IMR-90 (cell line): ENCODE results near the gene C19orf73. TPM values are rescaled to one million over a fixed set of nuclear protein-coding genes. Genes with fewer than 3 reads are reported as not detected.

ENCODE experiments used
- ATAC-seq: fragments of 200-7000 bp; cut with Tn5 transposase; 2 replicates; pipeline ENCODE4 v1.9.1; 2020; ENCODE audit warnings: low read depth, mild to moderate bottlenecking, moderate library complexity
- BruUV-seq: library from RNA; stranded (reverse); fragments of 400-500 nt; replicated peaks from 2 replicates; lab custom pipeline; 2021; lab: Mats Ljungman, UMichigan
- CTCF ChIA-PET: fragments of 300-600 bp; formaldehyde crosslinking; extraction: SDS; loops from one replicate; lab custom pipeline; 2021; ENCODE audit warnings: antibody characterized with exemption; lab: Yijun Ruan, JAX
- POLR2A ChIA-PET: fragments of 300-600 bp; sonication (Branson Sonifier 250); formaldehyde crosslinking; loops from one replicate; lab custom pipeline; 2022; ENCODE audit warnings: antibody characterized with exemption; ENCODE audit not compliant: unreplicated experiment; lab: Charles Lee
- DNase-seq: peaks from one replicate; pipeline ENCODE4 v3.0.0; 2013
- H2AFZ ChIP-seq: replicated peaks from 2 replicates; pipeline ENCODE3; 2013; ENCODE audit warnings: low read length, mild to moderate bottlenecking; ENCODE audit not compliant: poor library complexity
- H2AK5ac ChIP-seq: 2 replicates; pipeline ENCODE4 v1.6.1; 2013; ENCODE audit warnings: low read depth, low read length, inconsistent platforms
- H2AK9ac ChIP-seq: replicated peaks from 2 replicates; pipeline ENCODE3; 2013; ENCODE audit warnings: mild to moderate bottlenecking, low read depth, low read length, moderate library complexity; ENCODE audit not compliant: poor library complexity
- H2BK120ac ChIP-seq: 2 replicates; pipeline ENCODE4 v1.6.1; 2013; ENCODE audit warnings: low read depth, low read length, inconsistent platforms
- H2BK15ac ChIP-seq: 3 replicates; pipeline ENCODE4 v1.6.1; 2013; ENCODE audit warnings: low read depth, low read length, inconsistent platforms
- H2BK20ac ChIP-seq: 2 replicates; pipeline ENCODE4 v1.6.1; 2013; ENCODE audit warnings: low read depth, mild to moderate bottlenecking, inconsistent platforms, low read length, moderate library complexity
- H2BK5ac ChIP-seq: 2 replicates; pipeline ENCODE4 v1.6.1; 2013; ENCODE audit warnings: mild to moderate bottlenecking, low read depth, low read length, inconsistent platforms; ENCODE audit not compliant: poor library complexity, severe bottlenecking
- H3K14ac ChIP-seq: replicated peaks from 2 replicates; pipeline ENCODE4 v1.6.1; 2013; ENCODE audit warnings: low read depth, low read length, inconsistent platforms
- H3K18ac ChIP-seq: 2 replicates; pipeline ENCODE4 v1.6.1; 2013; ENCODE audit warnings: low read depth, low read length, control low read depth
- H3K23ac ChIP-seq: 2 replicates; pipeline ENCODE4 v1.6.1; 2013; ENCODE audit warnings: low read depth, low read length, inconsistent platforms
- H3K27ac ChIP-seq: 2 replicates; pipeline ENCODE4 v1.5.1; 2013; ENCODE audit warnings: mild to moderate bottlenecking, control low read depth, low read length; ENCODE audit not compliant: insufficient read depth
- H3K27me3 ChIP-seq: 2 replicates; pipeline ENCODE4 v1.6.1; 2013; ENCODE audit warnings: low read length; ENCODE audit not compliant: control insufficient read depth, insufficient read depth
- H3K36me3 ChIP-seq: 2 replicates; pipeline ENCODE4 v1.6.1; 2013; ENCODE audit warnings: low read length, mixed read lengths; ENCODE audit not compliant: control insufficient read depth, insufficient read depth
- H3K4ac ChIP-seq: 2 replicates; pipeline ENCODE4 v1.6.1; 2013; ENCODE audit warnings: low read depth, low read length, inconsistent platforms
- H3K4me1 ChIP-seq: 2 replicates; pipeline ENCODE4 v1.6.1; 2013; ENCODE audit warnings: low read length, mixed read lengths; ENCODE audit not compliant: control insufficient read depth, insufficient read depth
- H3K4me2 ChIP-seq: 2 replicates; pipeline ENCODE4 v1.6.1; 2013; ENCODE audit warnings: low read depth, mild to moderate bottlenecking, control low read depth, low read length, moderate library complexity
- H3K4me3 ChIP-seq: 2 replicates; pipeline ENCODE4 v1.5.1; 2013; ENCODE audit warnings: low read depth, mild to moderate bottlenecking, control low read depth, low read length, moderate library complexity; ENCODE audit not compliant: insufficient read depth
- H3K56ac ChIP-seq: 2 replicates; pipeline ENCODE4 v1.6.1; 2013; ENCODE audit warnings: low read length, inconsistent platforms; ENCODE audit not compliant: insufficient read depth; ENCODE audit errors: extremely low read depth
- H3K79me1 ChIP-seq, 2 experiments: 2 replicates each; pipeline ENCODE4 v1.6.1; 2013; ENCODE audit warnings: low read length in 2 of 2, inconsistent platforms in 1 of 2, low read depth in 1 of 2
- H3K9ac ChIP-seq: 2 replicates; pipeline ENCODE4 v1.6.1; 2013; ENCODE audit warnings: low read depth, low read length, control low read depth
- H3K9me1 ChIP-seq: 2 replicates; pipeline ENCODE4 v1.6.1; 2013; ENCODE audit warnings: low read length, inconsistent platforms; ENCODE audit not compliant: insufficient read depth
- H3K9me3 ChIP-seq: 2 replicates; pipeline ENCODE4 v1.6.1; 2013; ENCODE audit warnings: low read length; ENCODE audit not compliant: control insufficient read depth, insufficient read depth
- H4K20me1 ChIP-seq: 2 replicates; pipeline ENCODE4 v1.6.1; 2013; ENCODE audit warnings: low read length, inconsistent platforms; ENCODE audit not compliant: insufficient read depth
- H4K5ac ChIP-seq: 2 replicates; pipeline ENCODE4 v1.6.1; 2013; ENCODE audit warnings: mild to moderate bottlenecking, low read depth, low read length, control low read depth
- H4K8ac ChIP-seq, 2 experiments: 2 replicates each; pipeline ENCODE4 v1.6.1; 2013; ENCODE audit warnings: low read depth in 2 of 2, low read length in 2 of 2, control low read depth in 1 of 2, inconsistent platforms in 1 of 2
- H4K91ac ChIP-seq: 2 replicates; pipeline ENCODE4 v1.6.1; 2013; ENCODE audit warnings: low read depth, low read length, inconsistent platforms; ENCODE audit not compliant: insufficient read depth
- FOS ChIP-seq: fragments of 150-350 bp; IDR thresholded peaks from 2 replicates; pipeline ENCODE4 v1.6.1; 2016; ENCODE audit warnings: low read depth, low read length
- MAFK ChIP-seq: IDR thresholded peaks from 2 replicates; pipeline ENCODE4 v1.6.1; 2012; ENCODE audit warnings: low read depth, low read length, improper control_type of control experiment
- WGBS, 2 experiments: methylation state at CpG; one replicate each; pipeline versions ENCODE4 v1.1.5 to v1.1.7; 2013; ENCODE audit warnings: missing lambda C conversion rate in 2 of 2; ENCODE audit not compliant: insufficient read length in 1 of 2; ENCODE audit errors: extremely low coverage in 2 of 2; 5-methylcytosine and 5-hydroxymethylcytosine counted together
- dilution Hi-C: fragments of 300-500 bp; cut with HindIII; formaldehyde crosslinking; loops from one replicate; pipeline ENCODE4 v1.14.3; 2018; ENCODE audit warnings: low sequenced_read_pairs; ENCODE audit not compliant: unreplicated experiment
- in situ Hi-C: fragments of 300-500 bp; cut with MboI; formaldehyde crosslinking; loops from 3 replicates; pipeline ENCODE4 v1.14.3; 2019; ENCODE audit warnings: low sequenced_read_pairs, inconsistent platforms, mixed read lengths
- intact Hi-C: fragments of 100-400 bp; cut with micrococcal nuclease; formaldehyde crosslinking; loops from 2 replicates; pipeline ENCODE4 v1.10.0; 2022
- polyA plus RNA-seq, 3 experiments: library from polyadenylated mRNA; depleted of rRNA; stranded (reverse); fragments of >200 nt; gene quantifications; 2 replicates each; pipeline ENCODE4 v1.2.3, GENCODE V29; 2012; ENCODE audit warnings: low replicate concordance in 1 of 3
- total RNA-seq: library from RNA; depleted of rRNA; stranded (reverse); fragments of >200 nt; gene quantifications from 2 replicates; pipeline ENCODE4 v1.2.3, GENCODE V29; 2012

The C19orf73 gene
- total and polyA plus RNA-seq, 2 of the 4 experiments (the other 2 are of a cell fraction), result 1.2 TPM; not detected in 1

DNA sequence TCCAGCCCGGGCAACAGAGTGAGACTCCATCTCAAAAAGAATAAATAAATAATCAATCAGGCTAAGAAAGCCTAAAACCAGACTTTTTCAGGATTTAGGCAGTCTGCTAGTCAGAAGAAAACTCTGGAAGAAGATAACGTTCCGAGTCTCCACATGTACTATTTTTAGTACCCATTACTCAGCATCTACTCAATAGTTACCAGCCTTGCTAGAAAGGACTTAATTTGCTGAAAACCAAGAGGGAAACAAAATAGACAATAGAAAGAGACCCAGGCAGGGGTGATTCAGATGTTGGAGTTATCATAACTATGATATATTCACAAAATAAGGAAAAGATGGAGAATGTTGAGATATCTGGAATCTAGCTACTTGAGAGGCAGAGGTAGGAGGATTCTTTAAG lies 8.4 kb downstream of the C19orf73 start:
- Histone ChIP-seq H3K9me1 (peaks cover 15% of the 10 kb centered on the region), H3K4me2 (no peak overlapping the region)
- dilution Hi-C loops, result no loop called here

More for the DNA sequence above, 8.4 kb downstream of the C19orf73 start:
- Histone ChIP-seq H4K8ac (no peak overlapping the region), H2BK5ac (no peak overlapping the region), H2AK5ac (no peak overlapping the region), H4K20me1 (peaks cover 31% of the 10 kb centered on the region), H2BK120ac (no peak overlapping the region), H2AK9ac (no peak overlapping the region), H3K4me1 (peaks cover 4% of the 10 kb centered on the region), H3K27me3 (no peaks in the 10 kb centered on the region), H3K14ac (no peak overlapping the region), H3K4ac (no peak overlapping the region), H2BK20ac (no peak overlapping the region), H4K5ac (no peak overlapping the region), H2AFZ (no peak overlapping the region), H3K56ac (no peak overlapping the region), H4K91ac (no peak overlapping the region), H3K79me1 (peaks cover 11 to 46% of the 10 kb centered on the region in 2 experiments; a peak in 3 of 4 replicates), H3K27ac (no peak overlapping the region), H3K23ac (no peak overlapping the region), H2BK15ac (no peak overlapping the region), H3K4me3 (no peak overlapping the region), H3K18ac (no peak overlapping the region), H3K9me3 (no peaks in the 10 kb centered on the region), H3K36me3 (peaks cover 39% of the 10 kb centered on the region), H3K9ac (no peak overlapping the region)
- ChIA-PET CTCF (interaction anchor here (0.7 kb wide), 1 partner anchor 13 kb away, joined by 3 read pairs; no protein-coding TSS in a partner anchor), POLR2A (no interaction called here)
- ATAC-seq (no peak), DNase-seq (peak; percentile 62)
- intact Hi-C loops, result loop anchor here (5.0 kb wide), 1 partner anchor 87 kb away; no protein-coding TSS in a partner anchor
- no TSS peak for BruUV-seq
- TF ChIP-seq MAFK (peak; percentile 54; the same call in 1 of the 2 replicates), FOS (no peak)
- in situ Hi-C loops, result no loop called here
- WGBS, 2 experiments, result no CpG with 5 or more reads among the region's 3 CpGs
